Fibroblast of lung (primary cell): ENCODE measurements around the gene PSME3IP1. TPM values are rescaled to one million over a fixed set of nuclear protein-coding genes. Genes with fewer than 3 reads are reported as not detected.
A peak's percentile ranks its signal among the peaks of the same experiment; 100 is the strongest.
"Not testable (repeated sequence)": the region's sequence is repeated elsewhere in the genome, so short reads cannot be mapped to it uniquely, and the experiment has no call there.

ENCODE experiments used
- DNase-seq, 2 donors: peaks; one replicate each; pipeline versions ENCODE4 v3.0.0 to v3.0.0-alpha.2; 2010; ENCODE audit warnings: low read depth in 2 of 2
- H2AFZ ChIP-seq: 2 replicates; pipeline ENCODE4 v1.5.1; 2012; ENCODE audit warnings: low read length, control low read depth, inconsistent platforms
- H3K27ac ChIP-seq: 2 replicates; pipeline ENCODE4 v1.5.1; 2011; ENCODE audit warnings: low read length, control low read depth; ENCODE audit not compliant: insufficient read depth
- H3K27me3 ChIP-seq: 2 replicates; pipeline ENCODE4 v1.5.1; 2011; ENCODE audit warnings: mild to moderate bottlenecking, low read length; ENCODE audit not compliant: control insufficient read depth, insufficient read depth
- H3K36me3 ChIP-seq: 2 replicates; pipeline ENCODE4 v1.5.1; 2011; ENCODE audit warnings: low read length; ENCODE audit not compliant: control insufficient read depth, insufficient read depth
- H3K4me1 ChIP-seq: 2 replicates; pipeline ENCODE4 v1.5.1; 2011; ENCODE audit warnings: low read length; ENCODE audit not compliant: control insufficient read depth, insufficient read depth; ENCODE audit errors: extremely low read depth
- H3K4me2 ChIP-seq: 2 replicates; pipeline ENCODE4 v1.5.1; 2011; ENCODE audit warnings: low read length, control low read depth; ENCODE audit not compliant: insufficient read depth; ENCODE audit errors: extremely low read depth
- H3K4me3 ChIP-seq, 4 experiments: fragments of 200-600 bp in 1 of 4; sonication (generic) in 1 of 4; replicated peaks in 1 of 4; 2 replicates each; pipeline ENCODE4 v1.5.1; 2011 to 2016; ENCODE audit warnings: low read length in 4 of 4, low read depth in 3 of 4, mild to moderate bottlenecking in 3 of 4, control low read depth in 2 of 4, inconsistent platforms in 1 of 4, mixed read lengths in 1 of 4; ENCODE audit not compliant: insufficient read depth in 1 of 4; ENCODE audit errors: control extremely low read depth in 1 of 4
- H3K79me2 ChIP-seq: 2 replicates; pipeline ENCODE4 v1.5.1; 2012; ENCODE audit warnings: mild to moderate bottlenecking, low read length, inconsistent platforms; ENCODE audit not compliant: control insufficient read depth, insufficient read depth
- H3K9ac ChIP-seq: 2 replicates; pipeline ENCODE4 v1.5.1; 2011; ENCODE audit warnings: mild to moderate bottlenecking, low read length, control low read depth; ENCODE audit not compliant: insufficient read depth
- H3K9me3 ChIP-seq: 2 replicates; pipeline ENCODE4 v1.5.1; 2012; ENCODE audit warnings: low read depth, low read length; ENCODE audit not compliant: control insufficient read depth, insufficient read depth
- H4K20me1 ChIP-seq: 2 replicates; pipeline ENCODE4 v1.5.1; 2011; ENCODE audit warnings: low read length; ENCODE audit not compliant: control insufficient read depth, insufficient read depth; ENCODE audit errors: extremely low read depth
- EZH2 ChIP-seq: IDR thresholded peaks from 2 replicates; pipeline ENCODE4 v1.5.1; 2012; ENCODE audit warnings: low read length, control low read depth, mild to moderate bottlenecking; ENCODE audit errors: missing control alignments
- polyA plus RNA-seq, 2 donors: library from polyadenylated mRNA; depleted of rRNA in 1 of 2; stranded (reverse) in 1 of 2; unstranded in 1 of 2; fragments of >200 nt; gene quantifications; 2 replicates each; pipeline ENCODE4 v1.2.1, GENCODE V29; 2011 to 2012; ENCODE audit warnings: missing spikeins in 1 of 2
- total RNA-seq: library from RNA; depleted of rRNA; stranded (reverse); fragments of >200 nt; gene quantifications from 2 replicates; pipeline ENCODE4 v1.2.1, GENCODE V29; 2014
- TF ChIP-seq, protein P1 (sequence below), 2 donors: IDR thresholded peaks in 1 of 2; conservative IDR thresholded peaks in 1 of 2; 1 replicate in 1 of 2; 2 replicates in 1 of 2; pipeline ENCODE4 v1.5.1; 2011 to 2012; ENCODE audit warnings: low read length in 2 of 2, control low read depth in 1 of 2, inconsistent platforms in 1 of 2, low read depth in 1 of 2, mild to moderate bottlenecking in 1 of 2

PSME3IP1 gene
- total and polyA plus RNA-seq, 2 donors (not counting 1 experiment from before 2014, with no cell fraction given): 55.5 to 64.6 TPM

DNA sequence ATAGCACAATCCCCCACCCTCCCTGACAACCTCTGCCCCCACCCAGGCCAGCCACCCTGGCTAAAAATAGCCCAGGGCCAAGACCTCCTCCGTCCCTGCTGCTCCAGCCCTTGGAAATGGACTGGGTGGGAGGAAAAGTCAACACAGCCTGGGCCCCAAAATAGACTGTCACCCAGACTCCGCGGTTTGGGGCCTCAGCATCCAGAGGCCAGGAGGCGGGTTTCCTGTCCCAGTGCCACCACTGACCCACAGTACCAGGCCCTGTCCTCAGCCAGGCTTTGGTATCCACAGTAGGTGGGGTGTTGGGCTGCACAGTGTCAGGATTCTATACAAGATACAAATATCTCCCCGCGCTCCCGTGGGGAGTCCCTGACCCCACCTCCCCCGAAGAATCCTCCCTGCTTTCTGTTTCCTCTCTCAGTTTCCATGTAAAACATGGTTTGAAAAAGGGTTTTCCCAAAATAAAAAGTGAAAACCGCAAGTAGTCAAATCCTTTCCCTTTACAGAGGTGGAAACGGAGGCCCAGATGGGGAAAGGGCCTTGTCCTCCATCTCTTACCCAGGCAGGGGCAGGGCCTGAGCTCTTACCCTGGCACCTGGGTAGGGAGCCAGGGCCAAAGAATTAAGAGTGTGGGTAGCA, 73.3 kb downstream of the PSME3IP1 start:
- Histone ChIP-seq H3K9ac (no peak overlapping the region), H3K27ac (no peak overlapping the region), H3K79me2 (no peaks in the 10 kb centered on the region), H2AFZ (peak overlapping the region; percentile 5), H3K4me2 (peak overlapping the region; percentile 59), H3K4me1 (peaks cover 16% of the 10 kb centered on the region), H3K9me3 (no peaks in the 10 kb centered on the region), H3K36me3 (no peaks in the 10 kb centered on the region), H3K4me3 (no peak overlapping the region), H4K20me1 (no peaks in the 10 kb centered on the region), H3K27me3 (no peaks in the 10 kb centered on the region)
- TF ChIP-seq, protein P1, sequence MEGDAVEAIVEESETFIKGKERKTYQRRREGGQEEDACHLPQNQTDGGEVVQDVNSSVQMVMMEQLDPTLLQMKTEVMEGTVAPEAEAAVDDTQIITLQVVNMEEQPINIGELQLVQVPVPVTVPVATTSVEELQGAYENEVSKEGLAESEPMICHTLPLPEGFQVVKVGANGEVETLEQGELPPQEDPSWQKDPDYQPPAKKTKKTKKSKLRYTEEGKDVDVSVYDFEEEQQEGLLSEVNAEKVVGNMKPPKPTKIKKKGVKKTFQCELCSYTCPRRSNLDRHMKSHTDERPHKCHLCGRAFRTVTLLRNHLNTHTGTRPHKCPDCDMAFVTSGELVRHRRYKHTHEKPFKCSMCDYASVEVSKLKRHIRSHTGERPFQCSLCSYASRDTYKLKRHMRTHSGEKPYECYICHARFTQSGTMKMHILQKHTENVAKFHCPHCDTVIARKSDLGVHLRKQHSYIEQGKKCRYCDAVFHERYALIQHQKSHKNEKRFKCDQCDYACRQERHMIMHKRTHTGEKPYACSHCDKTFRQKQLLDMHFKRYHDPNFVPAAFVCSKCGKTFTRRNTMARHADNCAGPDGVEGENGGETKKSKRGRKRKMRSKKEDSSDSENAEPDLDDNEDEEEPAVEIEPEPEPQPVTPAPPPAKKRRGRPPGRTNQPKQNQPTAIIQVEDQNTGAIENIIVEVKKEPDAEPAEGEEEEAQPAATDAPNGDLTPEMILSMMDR (conservative IDR thresholded peaks at IDR 0.05 in 1 of 2, IDR thresholded peaks at IDR 0.05 in 1 of 2; ENCODE audit: low read depth in 1 of 2, low read length in 2 of 2): no peak
- no peak for TF ChIP-seq EZH2
- DNase-seq: no peak

- no peaks in the 10 kb centered on the region for H3K9me3 ChIP-seq
- peaks cover 18% of the 10 kb centered on the region for H3K4me1 ChIP-seq
- H2AFZ ChIP-seq: no peak overlapping the region
- no peaks in the 10 kb centered on the region for H3K79me2 ChIP-seq
- no peak overlapping the region for H3K4me3 ChIP-seq
- H3K27me3 ChIP-seq: no peaks in the 10 kb centered on the region
- TF ChIP-seq EZH2: no peak
- TF ChIP-seq, protein P1 (conservative IDR thresholded peaks at IDR 0.05 in 1 of 2, IDR thresholded peaks at IDR 0.05 in 1 of 2; ENCODE audit: low read depth in 1 of 2, low read length in 2 of 2): no peak
- no peaks in the 10 kb centered on the region for H4K20me1 ChIP-seq
- H3K27ac ChIP-seq: no peak overlapping the region
- no peaks in the 10 kb centered on the region for H3K36me3 ChIP-seq
- no peak overlapping the region for H3K9ac ChIP-seq
- no peak overlapping the region for H3K4me2 ChIP-seq
- DNase-seq: no peak
Measured at GRCh38 chr16:57111420-57111819, 74.4 kb downstream of the PSME3IP1 start.

DNA sequence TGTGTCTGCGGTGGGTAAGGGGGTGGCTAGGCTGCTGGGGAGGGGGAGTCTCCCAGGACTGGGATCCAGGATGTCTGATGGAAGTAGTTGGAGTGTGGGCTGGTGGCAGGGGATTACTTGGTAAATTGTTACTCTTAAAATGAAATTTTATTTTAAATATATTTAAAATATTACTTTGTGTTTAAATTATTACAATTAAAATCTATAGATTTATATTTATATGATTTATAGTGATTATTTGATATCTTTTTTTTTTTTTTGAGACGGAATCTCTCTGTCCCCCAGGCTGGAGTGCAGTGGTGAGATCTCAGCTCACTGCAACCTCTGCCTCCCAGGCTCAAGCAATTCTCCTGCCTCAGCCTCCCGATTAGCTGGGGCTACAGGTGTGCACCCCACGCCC, 74.9 kb downstream of the PSME3IP1 start:
- no peak overlapping the region for H3K9ac ChIP-seq
- no peak overlapping the region for H3K4me3 ChIP-seq
- H3K27ac ChIP-seq: no peak overlapping the region
- no peaks in the 10 kb centered on the region for H3K79me2 ChIP-seq
- DNase-seq: no peak
- H3K4me1 ChIP-seq: peaks cover 18% of the 10 kb centered on the region
- H3K27me3 ChIP-seq: no peaks in the 10 kb centered on the region
- no peak overlapping the region for H3K4me2 ChIP-seq
- H3K9me3 ChIP-seq: no peaks in the 10 kb centered on the region
- no peaks in the 10 kb centered on the region for H4K20me1 ChIP-seq
- TF ChIP-seq EZH2: no peak
- TF ChIP-seq, protein P1 (conservative IDR thresholded peaks at IDR 0.05 in 1 of 2, IDR thresholded peaks at IDR 0.05 in 1 of 2; ENCODE audit: low read depth in 1 of 2, low read length in 2 of 2): no peak
- H3K36me3 ChIP-seq: no peaks in the 10 kb centered on the region
- H2AFZ ChIP-seq: no peak overlapping the region

- not testable (repeated sequence) for H4K20me1 ChIP-seq, H3K36me3 ChIP-seq, H3K9ac ChIP-seq, H3K4me2 ChIP-seq, H3K27ac ChIP-seq, H2AFZ ChIP-seq, H3K9me3 ChIP-seq, H3K4me3 ChIP-seq, DNase-seq, H3K27me3 ChIP-seq, H3K79me2 ChIP-seq
- H3K4me1 ChIP-seq: peaks cover 15% of the 10 kb centered on the region
Measured at GRCh38 chr16:57109259-57110105, 76.4 kb downstream of the PSME3IP1 start.
